ENCODE results near the gene OPRPN.

The OPRPN gene

DNA sequence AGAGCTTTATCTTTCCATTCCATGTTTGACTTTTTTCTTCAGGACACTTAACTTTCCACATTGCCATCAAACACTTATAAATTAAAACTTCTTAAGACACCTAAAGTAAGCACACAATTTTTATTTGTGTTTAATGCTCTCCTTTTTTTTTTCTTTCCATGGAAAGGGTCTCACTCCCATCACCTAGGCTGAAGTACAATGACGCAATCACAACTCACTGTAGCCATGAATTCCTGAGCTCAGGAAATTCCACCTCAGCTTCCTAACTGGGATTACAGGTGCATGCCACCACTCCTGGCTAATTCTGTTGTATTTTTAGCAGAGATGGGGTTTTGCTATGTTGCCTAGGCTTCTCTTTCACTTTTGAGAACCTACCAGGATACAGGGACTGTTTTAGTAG, 29.9 kb upstream of the OPRPN start:
- no peak for DNase-seq (ENCODE audit: low read depth)
- TF ChIP-seq CTCF (IDR thresholded peaks at IDR 0.05; ENCODE audit: control insufficient read depth, extremely low read depth, insufficient read depth), result no peak

GRCh38 chr4:70371987-70372386, 25.8 kb upstream of the OPRPN start:
- no peak for DNase-seq (ENCODE audit: low read depth)
- TF ChIP-seq CTCF (IDR thresholded peaks at IDR 0.05; ENCODE audit: control insufficient read depth, extremely low read depth, insufficient read depth), result no peak
- no peak overlapping the region for H3K4me3 ChIP-seq (ENCODE audit: low read depth, low read length)

More for the DNA sequence above, 29.9 kb upstream of the OPRPN start:
- no peak overlapping the region for H3K4me3 ChIP-seq (ENCODE audit: low read depth, low read length)

DNA sequence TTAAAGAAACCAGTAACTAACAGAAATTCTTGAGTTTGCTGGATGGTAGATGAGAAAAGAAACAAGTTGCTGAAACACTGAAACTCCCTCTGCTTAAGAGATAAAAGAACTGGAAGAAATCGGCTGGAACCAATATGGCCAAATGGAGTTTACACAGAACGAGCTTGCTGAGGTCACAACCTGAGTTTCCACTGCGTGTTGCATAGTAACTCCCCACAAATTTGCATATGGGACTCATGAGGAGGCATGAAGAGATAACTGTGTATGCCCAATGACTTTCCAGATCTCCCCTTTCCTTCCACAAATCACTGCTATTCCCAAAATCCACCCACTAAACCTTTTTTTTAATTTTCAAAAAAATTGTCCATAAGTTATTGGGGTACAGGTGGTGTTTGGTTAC, 25.0 kb upstream of the OPRPN start:
- no peak for TF ChIP-seq CTCF (IDR thresholded peaks at IDR 0.05; ENCODE audit: control insufficient read depth, extremely low read depth, insufficient read depth)
- no peak for DNase-seq (ENCODE audit: low read depth)
- H3K4me3 ChIP-seq (ENCODE audit: low read depth, low read length), result no peak overlapping the region

- DNase-seq (ENCODE audit: low read depth), result no peak
- no peak overlapping the region for H3K4me3 ChIP-seq (ENCODE audit: low read depth, low read length)
- no peak for TF ChIP-seq CTCF (IDR thresholded peaks at IDR 0.05; ENCODE audit: control insufficient read depth, extremely low read depth, insufficient read depth)
These were observed 17.2 kb upstream of the OPRPN start for GRCh38 chr4:70380578-70380977.

DNA sequence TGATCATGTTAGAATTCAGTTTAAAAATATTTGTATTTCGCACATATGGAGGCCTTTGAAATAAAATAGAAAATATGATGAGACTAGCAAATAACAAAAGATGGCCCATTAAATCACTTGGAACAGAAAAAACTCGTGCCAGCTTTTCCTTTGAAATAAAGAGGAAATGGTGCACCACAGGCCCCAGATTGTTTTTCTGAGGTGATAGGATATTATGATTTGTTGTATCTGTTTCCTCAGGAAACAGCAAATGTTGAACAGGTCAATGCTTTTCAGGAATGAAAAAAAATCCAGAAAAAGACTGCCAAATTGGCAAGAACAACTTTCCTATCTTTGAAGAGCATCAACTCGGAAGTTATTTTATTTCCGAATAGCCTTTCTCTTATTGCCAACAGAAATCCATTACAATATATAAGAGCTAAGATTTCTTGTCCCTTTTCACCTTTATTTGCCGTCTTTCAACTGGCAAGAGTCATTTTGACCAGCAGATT, 15.0 kb upstream of the OPRPN start, which contains the start of gene SMR3B:
SMR3B (plus strand) TSS at position 441 of the 491 bp plus-strand sequence. CDS start 1,380 bp downstream, outside the sequence.
- DNase-seq (ENCODE audit: low read depth), result no peak
- H3K4me3 ChIP-seq (ENCODE audit: low read depth, low read length), result no peak within 1 kb of the TSS
- TF ChIP-seq CTCF (IDR thresholded peaks at IDR 0.05; ENCODE audit: control insufficient read depth, extremely low read depth, insufficient read depth), result no peak

GRCh38 chr4:70392057-70392776, 5.5 kb upstream of the OPRPN start:
- no peak for DNase-seq (ENCODE audit: low read depth)
- TF ChIP-seq CTCF (IDR thresholded peaks at IDR 0.05; ENCODE audit: control insufficient read depth, extremely low read depth, insufficient read depth), result no peak
- H3K4me3 ChIP-seq (ENCODE audit: low read depth, low read length), result no peak overlapping the region

- no peak for TF ChIP-seq CTCF (IDR thresholded peaks at IDR 0.05; ENCODE audit: control insufficient read depth, extremely low read depth, insufficient read depth)
- DNase-seq (ENCODE audit: low read depth), result no peak
- H3K4me3 ChIP-seq (ENCODE audit: low read depth, low read length), result no peak overlapping the region
These were observed 1.6 kb downstream of the OPRPN start for GRCh38 chr4:70399319-70399718.

All from LNCaP clone FGC (cell line).